ENCODE data around the gene DDHD1.

GRCh38 chr14:53146739-53147138 lies 6.4 kb downstream of the DDHD1 start:
- TF ChIP-seq CTCF (IDR thresholded peaks at IDR 0.05): no peak
- no peak for TF ChIP-seq POLR2A (IDR thresholded peaks at IDR 0.05)

Data from esophagus squamous epithelium (tissue), 4 donors.